ENCODE measurements around the gene CCDC8. TPM values are rescaled to one million over a fixed set of nuclear protein-coding genes. Genes with fewer than 3 reads are reported as not detected.

Gene CCDC8
- polyA plus RNA-seq, 1 experiment: 7.7 TPM

GRCh38 chr19:46369817-46370216 lies 43.5 kb downstream of the CCDC8 start:
- DNase-seq (ENCODE audit: low read depth): no peak
- POLR2A ChIA-PET: no interaction called here
- H3K27me3 ChIP-seq (ENCODE audit: control insufficient read depth, insufficient read depth, low read length): no peaks in the 10 kb centered on the region
- no peak overlapping the region for H3K4me3 ChIP-seq (ENCODE audit: low read depth, low read length)
- peaks cover 1% of the 10 kb centered on the region; the same call in 1 of the 2 replicates for H3K36me3 ChIP-seq (ENCODE audit: control insufficient read depth, insufficient read depth, low read length)
- no peak for TF ChIP-seq CTCF (IDR thresholded peaks at IDR 0.05; ENCODE audit: insufficient read depth, low read depth, low read length)
- CTCF ChIA-PET: interaction anchor here (0.9 to 1.5 kb wide), 2 partner anchors 12 to 26 kb away, joined by 3 to 5 read pairs; no protein-coding TSS in a partner anchor

GRCh38 chr19:46368116-46368515 lies 45.2 kb downstream of the CCDC8 start:
- H3K36me3 ChIP-seq (ENCODE audit: control insufficient read depth, insufficient read depth, low read length): peaks cover 1% of the 10 kb centered on the region; the same call in 1 of the 2 replicates
- POLR2A ChIA-PET: no interaction called here
- no peaks in the 10 kb centered on the region for H3K27me3 ChIP-seq (ENCODE audit: control insufficient read depth, insufficient read depth, low read length)

GRCh38 chr19:46367426-46367825 lies 45.9 kb downstream of the CCDC8 start:
- H3K4me3 ChIP-seq (ENCODE audit: low read depth, low read length): no peak overlapping the region
- peaks cover 1% of the 10 kb centered on the region; the same call in 1 of the 2 replicates for H3K36me3 ChIP-seq (ENCODE audit: control insufficient read depth, insufficient read depth, low read length)
- DNase-seq (ENCODE audit: low read depth): no peak
- no peak for TF ChIP-seq CTCF (IDR thresholded peaks at IDR 0.05; ENCODE audit: insufficient read depth, low read depth, low read length)
- CTCF ChIA-PET: interaction anchor here (0.5 to 1.8 kb wide), 5 partner anchors 11 to 1412 kb away, joined by 3 to 6 read pairs (median 3); no protein-coding TSS in a partner anchor
- POLR2A ChIA-PET: interaction anchor here (0.6 kb wide), 1 partner anchor 299 kb away, joined by 3 read pairs; no protein-coding TSS in a partner anchor
- no peaks in the 10 kb centered on the region for H3K27me3 ChIP-seq (ENCODE audit: control insufficient read depth, insufficient read depth, low read length)

More at GRCh38 chr19:46368116-46368515, 45.2 kb downstream of the CCDC8 start:
- TF ChIP-seq CTCF (IDR thresholded peaks at IDR 0.05; ENCODE audit: insufficient read depth, low read depth, low read length): no peak
- no peak overlapping the region for H3K4me3 ChIP-seq (ENCODE audit: low read depth, low read length)
- DNase-seq (ENCODE audit: low read depth): no peak
- CTCF ChIA-PET: interaction anchor here (0.6 to 1.8 kb wide), 8 partner anchors 9 to 1412 kb away, joined by 3 to 6 read pairs (median 3); no protein-coding TSS in a partner anchor

- H3K36me3 ChIP-seq (ENCODE audit: control insufficient read depth, insufficient read depth, low read length): peaks cover 1% of the 10 kb centered on the region; the same call in 1 of the 2 replicates
- H3K4me3 ChIP-seq (ENCODE audit: low read depth, low read length): no peak overlapping the region
- POLR2A ChIA-PET: no interaction called here
- DNase-seq (ENCODE audit: low read depth): no peak
- TF ChIP-seq CTCF (IDR thresholded peaks at IDR 0.05; ENCODE audit: insufficient read depth, low read depth, low read length): no peak
- H3K27me3 ChIP-seq (ENCODE audit: control insufficient read depth, insufficient read depth, low read length): no peaks in the 10 kb centered on the region
- CTCF ChIA-PET: no interaction called here
Observed at GRCh38 chr19:46366620-46367292, 46.6 kb downstream of the CCDC8 start.

GRCh38 chr19:46365561-46365960 lies 47.8 kb downstream of the CCDC8 start:
- H3K27me3 ChIP-seq (ENCODE audit: control insufficient read depth, insufficient read depth, low read length): no peaks in the 10 kb centered on the region
- H3K4me3 ChIP-seq (ENCODE audit: low read depth, low read length): no peak overlapping the region
- no peak for TF ChIP-seq CTCF (IDR thresholded peaks at IDR 0.05; ENCODE audit: insufficient read depth, low read depth, low read length)
- DNase-seq (ENCODE audit: low read depth): no peak
- H3K36me3 ChIP-seq (ENCODE audit: control insufficient read depth, insufficient read depth, low read length): peaks cover 1% of the 10 kb centered on the region; the same call in 1 of the 2 replicates
- ChIA-PET POLR2A (no interaction called here), CTCF (no interaction called here)
